Stimulated activated CD8-positive, alpha-beta memory T cell treated with anti-CD3 and anti-CD28 coated beads, Interleukin-12 subunit alpha, Interleukin-12 subunit beta, amount 100 ng/mL, for 24 hours (primary cell): ENCODE results near the gene BRD4.

Source experiments
- DNase-seq: peaks from one replicate; pipeline ENCODE4 v3.0.0-alpha.2; 2020; ENCODE audit errors: extremely low read depth

Gene BRD4

GRCh38 chr19:15194938-15195337 lies 137.4 kb downstream of the BRD4 start:
- no peak for DNase-seq

GRCh38 chr19:15191982-15192381 lies 140.4 kb downstream of the BRD4 start:
- DNase-seq: no peak

- DNase-seq: no peak
Observed at GRCh38 chr19:15191514-15191913, 140.8 kb downstream of the BRD4 start.

- no peak for DNase-seq
Observed at GRCh38 chr19:15188851-15189250, 143.5 kb downstream of the BRD4 start.

- DNase-seq: no peak
Observed at GRCh38 chr19:15187026-15188007, 145.0 kb downstream of the BRD4 start.
